Hindlimb muscle (tissue), 1 donor: ENCODE data around the gene EML1. TPM values are rescaled to one million over a fixed set of nuclear protein-coding genes. Genes with fewer than 3 reads are reported as not detected.
"Not testable (repeated sequence)": the region's sequence is repeated elsewhere in the genome, so short reads cannot be mapped to it uniquely, and the experiment has no call there.

ENCODE experiments used
- DNase-seq: peaks from one replicate; pipeline ENCODE4 v3.0.0-alpha.2; 2013
- polyA plus RNA-seq: library from polyadenylated mRNA; unstranded; fragments of 120-200 nt; gene quantifications from one replicate; pipeline ENCODE4 v1.2.1, GENCODE V29; 2013; ENCODE audit not compliant: insufficient read length

Gene EML1
- polyA plus RNA-seq, 1 donor: 43.2 TPM

- DNase-seq: peak; percentile 82
Observed at GRCh38 chr14:99755629-99756603, 37.3 kb upstream of the EML1 start.

GRCh38 chr14:99756796-99757195 is 36.4 kb upstream of the EML1 start:
- no peak for DNase-seq

GRCh38 chr14:99757331-99758070 is 35.7 kb upstream of the EML1 start:
- no peak for DNase-seq

GRCh38 chr14:99758121-99758821 is 34.9 kb upstream of the EML1 start:
- peak; percentile 61 for DNase-seq

GRCh38 chr14:99758872-99759545 is 34.2 kb upstream of the EML1 start:
- no peak for DNase-seq

GRCh38 chr14:99759546-99759925 is 33.7 kb upstream of the EML1 start:
- no peak for DNase-seq

GRCh38 chr14:99760817-99761216 is 32.4 kb upstream of the EML1 start:
- no peak for DNase-seq

- not testable (repeated sequence) for DNase-seq
Observed at GRCh38 chr14:99762911-99763310, 30.3 kb upstream of the EML1 start.

- no peak for DNase-seq
Observed at GRCh38 chr14:99763527-99764221, 29.5 kb upstream of the EML1 start.

GRCh38 chr14:99764222-99764706 is 28.9 kb upstream of the EML1 start:
- DNase-seq: no peak

GRCh38 chr14:99768381-99768780 is 24.8 kb upstream of the EML1 start:
- no peak for DNase-seq

- no peak for DNase-seq
Observed at GRCh38 chr14:99769123-99769522, 24.1 kb upstream of the EML1 start.

GRCh38 chr14:99769799-99770198 is 23.4 kb upstream of the EML1 start:
- no peak for DNase-seq

GRCh38 chr14:99772371-99773283 is 20.6 kb upstream of the EML1 start:
- no peak for DNase-seq

- no peak for DNase-seq
Observed at GRCh38 chr14:99773521-99774497, 19.4 kb upstream of the EML1 start.

GRCh38 chr14:99774556-99775307 is 18.5 kb upstream of the EML1 start:
- no peak for DNase-seq

- no peak for DNase-seq
Observed at GRCh38 chr14:99775351-99775750, 17.9 kb upstream of the EML1 start.

GRCh38 chr14:99777951-99778350 is 15.3 kb upstream of the EML1 start:
- no peak for DNase-seq
